Measurements from ENCODE around the gene LCA5L. TPM values are rescaled to one million over a fixed set of nuclear protein-coding genes. Genes with fewer than 3 reads are reported as not detected.

LCA5L gene
- 1.2 and 2.4 TPM in 2 replicates for total RNA-seq

GRCh38 chr21:39445321-39446269, at the start of gene LCA5L:
Gene LCA5L (minus strand): TSS chr21:39445778. CDS start chr21:39428493, 17,285 bp downstream.

GRCh38 chr21:39451332-39452206, 6.0 kb upstream of the LCA5L start, which contains the start of gene SH3BGR:
Gene SH3BGR (plus strand): TSS chr21:39451970. CDS start chr21:39452097, 127 bp downstream.

Other genes starting within 250 kb of the LCA5L start
- 17.5 and 30.2 TPM in 2 replicates for gene BRWD1, start 132.1 kb downstream of the LCA5L start, total RNA-seq
- 219 and 222 TPM in 2 replicates for gene HMGN1, start 96.7 kb downstream of the LCA5L start, total RNA-seq
- 1.2 and 4.3 TPM in 2 replicates for gene SH3BGR, start 6.2 kb upstream of the LCA5L start, total RNA-seq
- gene B3GALT5, start 167.2 kb upstream of the LCA5L start, total RNA-seq, result 0.08 and 0.39 TPM in 2 replicates

All from epithelial cell of alveolus of lung (primary cell).